ENCODE data around the gene EMC8. TPM values are rescaled to one million over a fixed set of nuclear protein-coding genes. Genes with fewer than 3 reads are reported as not detected.

Gene EMC8
- total RNA-seq, 4 donors from 2014 or later, result 22.2 to 39.0 (median 27.3) TPM

DNA sequence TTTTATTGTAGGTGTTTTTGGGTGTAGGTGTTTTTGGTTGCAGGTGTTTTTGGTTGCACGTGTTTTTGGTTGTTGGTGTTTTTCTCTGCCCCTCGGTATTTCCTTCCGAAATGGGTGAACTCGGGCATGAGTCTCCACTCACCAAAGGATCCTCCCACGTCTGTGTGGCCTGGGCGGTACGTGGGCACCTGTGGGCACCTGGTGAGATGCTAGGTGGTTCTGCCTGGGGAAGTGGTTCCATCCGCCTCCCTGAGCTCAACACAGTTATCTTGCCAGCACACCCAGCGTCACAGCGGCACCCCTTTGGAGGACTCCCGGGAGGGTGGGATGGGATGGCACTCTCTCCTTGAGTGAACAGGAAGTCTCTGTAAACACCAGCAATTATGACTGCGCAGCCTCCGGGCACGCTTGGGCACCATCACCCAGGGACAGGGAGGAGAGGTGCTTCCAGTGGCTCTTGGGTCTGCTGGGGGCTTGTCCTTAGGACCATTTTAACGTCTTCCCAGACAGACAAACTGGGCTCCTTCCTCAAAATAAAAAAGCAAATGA lies 29.9 kb upstream of the EMC8 start:
- TF ChIP-seq, protein P1, sequence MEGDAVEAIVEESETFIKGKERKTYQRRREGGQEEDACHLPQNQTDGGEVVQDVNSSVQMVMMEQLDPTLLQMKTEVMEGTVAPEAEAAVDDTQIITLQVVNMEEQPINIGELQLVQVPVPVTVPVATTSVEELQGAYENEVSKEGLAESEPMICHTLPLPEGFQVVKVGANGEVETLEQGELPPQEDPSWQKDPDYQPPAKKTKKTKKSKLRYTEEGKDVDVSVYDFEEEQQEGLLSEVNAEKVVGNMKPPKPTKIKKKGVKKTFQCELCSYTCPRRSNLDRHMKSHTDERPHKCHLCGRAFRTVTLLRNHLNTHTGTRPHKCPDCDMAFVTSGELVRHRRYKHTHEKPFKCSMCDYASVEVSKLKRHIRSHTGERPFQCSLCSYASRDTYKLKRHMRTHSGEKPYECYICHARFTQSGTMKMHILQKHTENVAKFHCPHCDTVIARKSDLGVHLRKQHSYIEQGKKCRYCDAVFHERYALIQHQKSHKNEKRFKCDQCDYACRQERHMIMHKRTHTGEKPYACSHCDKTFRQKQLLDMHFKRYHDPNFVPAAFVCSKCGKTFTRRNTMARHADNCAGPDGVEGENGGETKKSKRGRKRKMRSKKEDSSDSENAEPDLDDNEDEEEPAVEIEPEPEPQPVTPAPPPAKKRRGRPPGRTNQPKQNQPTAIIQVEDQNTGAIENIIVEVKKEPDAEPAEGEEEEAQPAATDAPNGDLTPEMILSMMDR (IDR thresholded peaks at IDR 0.05), result no peak
- ATAC-seq (ENCODE audit: low FRiP score) (no peak), DNase-seq (ENCODE audit: low spot score) (no peak)

DNA sequence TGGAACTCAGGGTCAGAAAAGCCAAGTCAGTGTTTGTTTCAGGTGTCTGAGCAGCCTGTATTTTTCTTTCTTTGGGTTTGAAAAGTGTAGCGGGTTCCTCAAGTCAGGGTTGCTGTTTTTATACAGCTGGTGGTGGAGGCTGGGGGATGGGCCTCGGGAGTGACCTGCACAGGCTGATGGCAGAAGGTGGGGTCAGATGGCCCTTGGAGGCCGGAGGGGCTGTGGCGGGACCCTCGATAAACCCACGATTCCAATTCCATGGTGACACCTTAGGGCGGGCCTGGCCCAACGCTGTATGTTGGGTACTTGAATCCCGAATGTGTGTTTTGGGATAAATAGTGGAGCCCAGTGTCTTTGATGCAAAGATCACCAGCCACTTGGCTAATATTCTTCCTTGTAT lies 28.8 kb upstream of the EMC8 start:
- no peak for DNase-seq (ENCODE audit: low spot score)
- no peak for ATAC-seq (ENCODE audit: low FRiP score)
- TF ChIP-seq, protein P1 (IDR thresholded peaks at IDR 0.05), result no peak

DNA sequence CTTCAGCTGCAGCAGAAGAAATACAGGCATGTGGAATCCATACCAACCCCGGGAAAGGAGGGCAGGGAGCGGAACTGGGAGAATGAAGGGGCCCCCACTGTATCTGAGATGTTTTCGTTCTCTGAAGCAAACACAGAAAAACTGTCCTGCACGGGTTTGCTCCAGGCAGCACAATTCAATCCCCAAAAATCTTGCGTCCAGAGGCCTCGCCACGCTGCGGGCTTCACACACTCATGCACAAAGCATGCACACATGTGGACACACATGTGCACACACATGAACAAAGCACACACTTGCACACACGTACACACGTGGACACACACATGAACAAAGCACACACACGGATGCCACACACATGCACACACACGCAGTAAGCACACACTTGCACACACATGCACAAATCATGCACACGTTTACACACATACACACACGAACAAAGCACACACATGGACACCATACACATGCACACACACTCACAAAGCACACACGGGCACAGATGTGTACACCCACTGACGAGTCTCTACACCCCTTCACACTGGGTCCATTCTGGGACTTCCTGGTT lies 27.4 kb upstream of the EMC8 start:
- TF ChIP-seq, protein P1 (IDR thresholded peaks at IDR 0.05), result no peak
- DNase-seq (ENCODE audit: low spot score), result no peak
- ATAC-seq (ENCODE audit: low FRiP score), result no peak

DNA sequence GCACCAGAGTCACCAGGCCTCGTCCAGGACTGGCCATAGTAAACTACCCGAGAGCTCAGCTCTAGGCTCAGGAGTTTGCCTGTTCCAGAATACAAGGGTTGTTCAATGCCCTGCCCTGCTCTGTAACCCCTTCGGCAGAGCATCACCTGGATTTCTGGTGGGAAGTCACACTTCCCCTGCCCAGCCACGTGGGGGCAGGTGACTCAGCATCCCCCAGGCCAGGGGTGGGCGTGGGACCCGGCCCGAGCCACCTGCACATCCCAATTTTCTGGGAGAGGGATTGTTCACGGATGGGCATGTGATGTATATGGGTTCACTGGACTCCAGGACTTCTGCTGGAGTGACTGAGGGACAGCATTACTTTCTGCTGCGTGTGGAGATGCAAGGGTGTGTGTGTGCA lies 26.0 kb upstream of the EMC8 start:
- TF ChIP-seq, protein P1 (IDR thresholded peaks at IDR 0.05), result no peak
- no peak for DNase-seq (ENCODE audit: low spot score)

DNA sequence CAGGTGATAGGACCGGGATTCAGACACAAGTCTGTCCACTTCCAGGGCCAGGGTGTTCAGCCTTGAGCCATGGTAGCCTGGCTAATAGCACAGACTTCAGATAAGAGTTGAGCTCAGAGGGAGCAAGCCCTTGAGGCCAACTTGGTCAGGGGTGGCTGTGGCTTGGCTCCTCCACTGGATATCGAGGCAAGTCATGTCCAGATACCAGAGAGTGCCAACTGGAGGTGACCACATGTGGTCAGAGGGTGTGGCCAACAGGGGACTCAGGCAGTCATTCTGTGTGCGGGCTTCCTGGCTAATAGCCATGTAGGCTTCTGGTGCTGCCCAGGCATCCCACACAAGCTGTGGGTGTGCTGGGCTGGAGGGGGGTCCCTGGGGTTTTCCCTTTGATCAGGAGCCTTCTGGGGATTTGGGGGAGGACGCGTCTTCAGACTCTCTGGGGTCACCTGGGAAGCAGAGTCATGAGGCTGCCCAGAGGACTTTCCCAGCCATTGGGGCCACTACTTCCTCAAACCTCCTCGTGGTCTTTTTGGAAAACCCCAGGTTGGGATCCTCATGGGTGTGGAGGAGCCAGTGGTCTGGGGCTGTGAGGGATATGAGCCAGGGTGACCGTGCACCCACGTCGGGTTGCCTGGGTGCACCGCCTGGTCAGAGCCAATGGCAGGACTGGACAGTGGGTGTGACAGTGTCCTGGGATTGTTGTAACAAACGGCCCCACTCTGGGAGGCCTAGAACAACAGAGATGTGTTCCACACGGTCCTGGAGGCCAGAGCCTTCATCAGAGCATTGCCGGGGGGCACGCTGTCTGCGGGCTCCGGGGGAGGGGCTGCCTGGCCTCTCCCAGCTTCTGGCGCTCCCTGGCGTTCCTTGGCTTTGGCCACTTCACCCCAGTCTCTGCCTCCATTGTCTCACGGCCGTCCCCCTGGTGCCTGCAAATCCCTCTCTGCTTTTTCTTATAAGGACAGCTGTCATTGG lies 25.1 kb upstream of the EMC8 start:
- DNase-seq (ENCODE audit: low spot score), result no peak
- ATAC-seq (ENCODE audit: low FRiP score), result no peak
- TF ChIP-seq, protein P1 (IDR thresholded peaks at IDR 0.05), result no peak

More for the DNA sequence above, 26.0 kb upstream of the EMC8 start:
- no peak for ATAC-seq (ENCODE audit: low FRiP score)

DNA sequence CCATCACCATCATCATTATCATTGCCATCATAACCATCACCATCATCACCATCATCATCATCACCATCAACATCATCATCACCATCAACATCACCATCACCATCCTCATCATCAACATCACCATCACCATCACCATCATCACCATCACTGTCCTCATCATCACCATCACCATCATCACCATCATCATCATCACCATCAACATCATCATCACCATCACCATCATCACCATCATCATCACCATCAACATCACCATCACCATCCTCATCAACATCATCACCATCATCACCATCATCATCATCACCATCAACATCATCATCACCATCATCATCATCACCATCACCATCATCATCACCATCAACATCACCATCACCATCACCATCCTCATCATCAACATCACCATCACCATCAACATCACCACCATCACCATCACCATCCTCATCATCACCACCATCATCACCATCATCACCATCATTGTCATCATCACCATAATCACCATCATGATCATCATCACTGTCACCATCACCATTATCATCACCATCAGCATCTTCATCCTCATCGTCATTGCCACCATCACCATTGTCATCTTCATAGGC lies 24.1 kb upstream of the EMC8 start:
- TF ChIP-seq, protein P1 (IDR thresholded peaks at IDR 0.05), result no peak
- no peak for ATAC-seq (ENCODE audit: low FRiP score)
- no peak for DNase-seq (ENCODE audit: low spot score)

All from omental fat pad (tissue), 4 donors.